HG03139 (cell line): Measurements from ENCODE around the gene ITGB1.

Source experiments
- ATAC-seq: cut with Tn5 transposase; IDR thresholded peaks from one replicate; pipeline ENCODE4 v1.9.1; 2021; ENCODE audit not compliant: unreplicated experiment

ITGB1 gene

DNA sequence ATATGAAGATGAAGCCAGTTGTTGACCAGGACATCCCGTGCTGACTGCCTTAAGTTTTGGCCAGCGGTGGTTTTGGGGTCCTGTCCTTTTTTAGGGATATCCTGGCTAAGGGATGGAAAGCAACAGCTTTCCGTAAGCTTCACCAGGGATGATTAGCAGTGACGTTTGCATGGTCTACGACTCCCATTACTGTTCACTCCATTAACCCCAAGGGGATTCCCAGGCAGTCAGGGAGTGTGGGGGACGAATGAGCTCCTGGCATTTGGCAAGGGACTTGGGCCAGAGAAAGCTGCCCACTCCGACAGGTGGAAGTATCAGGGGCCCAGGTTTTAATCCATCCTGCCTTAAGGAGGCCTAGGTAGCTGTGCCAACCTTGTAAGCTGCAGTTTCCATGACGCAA is 66.8 kb downstream of the ITGB1 start:
- ATAC-seq, result no peak

GRCh38 chr10:32890444-32890843 is 67.6 kb downstream of the ITGB1 start:
- no peak for ATAC-seq

DNA sequence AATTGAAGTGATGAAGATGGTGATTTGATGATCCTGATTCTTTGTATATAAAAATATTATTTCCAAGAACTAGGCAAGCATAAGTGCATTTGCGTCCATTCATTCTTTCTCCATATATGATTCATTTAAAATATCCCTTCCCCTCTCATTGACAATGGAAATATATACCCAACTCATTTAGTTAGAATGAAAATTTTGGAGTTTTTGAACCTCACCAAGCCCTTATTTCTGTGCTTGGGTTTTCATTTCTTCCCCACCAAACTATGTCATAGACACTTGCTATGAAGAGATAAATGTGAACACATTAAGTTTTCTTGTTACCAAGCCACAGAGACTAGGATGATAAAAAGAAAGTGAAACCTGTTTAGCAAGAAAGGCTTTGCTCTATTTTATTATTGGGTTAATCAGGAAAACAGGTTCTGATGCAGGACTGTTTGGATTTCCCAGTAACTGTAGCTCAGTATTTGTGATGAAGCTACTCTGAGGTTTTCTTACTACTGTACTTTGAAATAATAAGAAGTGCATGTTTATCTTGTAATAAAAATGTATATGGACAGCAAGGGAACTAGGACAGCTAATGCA is 68.3 kb downstream of the ITGB1 start:
- no peak for ATAC-seq

DNA sequence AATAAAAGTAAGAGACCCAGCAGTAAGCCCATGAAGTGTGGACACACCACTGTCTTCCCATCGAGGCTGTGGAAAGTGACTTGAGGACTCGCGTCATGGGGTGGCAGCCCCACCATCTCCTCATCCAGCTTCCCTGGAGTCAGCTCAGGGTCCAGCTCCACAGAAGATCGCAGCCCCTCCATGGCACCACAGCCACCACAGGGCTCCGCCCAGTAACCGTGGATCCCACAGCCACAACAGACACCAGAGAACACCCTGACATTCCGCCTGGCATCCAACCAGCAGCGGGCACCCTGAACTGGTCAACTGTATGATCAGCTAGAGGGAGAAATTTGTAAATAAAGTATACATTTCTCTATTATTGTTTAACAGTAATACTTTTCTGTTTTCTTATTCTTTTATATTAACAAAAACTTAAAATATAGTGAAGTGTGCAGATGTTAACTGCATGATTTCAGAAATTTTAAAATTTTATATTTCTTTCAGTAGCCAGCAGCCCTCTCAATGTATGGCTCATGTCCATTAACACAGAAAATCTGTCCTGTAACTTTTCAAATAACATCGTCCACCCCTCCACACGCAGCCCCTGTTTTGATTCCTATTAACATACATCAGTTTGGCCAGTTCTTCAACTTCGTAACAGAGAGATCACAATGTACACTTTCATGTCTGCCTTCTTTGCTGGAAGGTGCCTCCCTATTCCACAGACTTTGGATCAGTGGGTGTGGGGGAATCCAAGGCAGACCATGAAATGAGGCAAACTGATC is 69.7 kb downstream of the ITGB1 start:
- ATAC-seq, result no peak

- ATAC-seq, result no peak
Observed at GRCh38 chr10:32887481-32887880, 70.5 kb downstream of the ITGB1 start.

GRCh38 chr10:32882076-32882475 is 76.0 kb downstream of the ITGB1 start:
- no peak for ATAC-seq

- ATAC-seq, result no peak
Observed at GRCh38 chr10:32878646-32879045, 79.4 kb downstream of the ITGB1 start.

DNA sequence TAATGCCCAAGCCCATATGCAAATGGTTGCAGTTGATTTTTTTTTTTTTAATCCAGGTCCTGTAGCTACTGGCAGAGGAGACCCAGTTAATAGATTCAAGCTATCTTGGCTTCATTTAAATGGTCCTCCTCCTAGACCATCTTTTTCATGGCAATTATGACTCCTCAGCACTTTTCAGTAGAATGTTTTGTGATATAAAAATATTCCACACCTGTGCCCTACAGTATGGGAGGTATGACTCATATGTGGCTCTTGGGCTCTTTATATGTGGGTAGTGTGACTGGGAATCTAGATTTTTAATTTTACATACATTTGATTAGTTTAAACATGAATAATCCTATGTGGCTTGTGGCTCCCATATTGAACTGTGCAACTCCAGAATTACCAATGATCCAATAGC is 80.1 kb downstream of the ITGB1 start:
- no peak for ATAC-seq

- no peak for ATAC-seq
Observed at GRCh38 chr10:32865170-32865569, 92.9 kb downstream of the ITGB1 start.

- no peak for ATAC-seq
Observed at GRCh38 chr10:32854435-32854834, 103.6 kb downstream of the ITGB1 start.

- no peak for ATAC-seq
Observed at GRCh38 chr10:32851301-32851700, 106.7 kb downstream of the ITGB1 start.
